HG03039 (cell line): Measurements from ENCODE around the gene DEGS2.

ENCODE experiments used
- ATAC-seq: cut with Tn5 transposase; IDR thresholded peaks from one replicate; pipeline ENCODE4 v1.9.1; 2021; ENCODE audit warnings: mild to moderate bottlenecking, moderate library complexity; ENCODE audit not compliant: unreplicated experiment

Gene DEGS2

GRCh38 chr14:100116134-100116533 lies 43.3 kb downstream of the DEGS2 start:
- ATAC-seq: no peak

- ATAC-seq: no peak
Measured at GRCh38 chr14:100115726-100116125, 43.7 kb downstream of the DEGS2 start.

- no peak for ATAC-seq
Measured at GRCh38 chr14:100115236-100115635, 44.2 kb downstream of the DEGS2 start.

GRCh38 chr14:100114109-100114765 lies 45.2 kb downstream of the DEGS2 start:
- no peak for ATAC-seq

GRCh38 chr14:100111931-100112704 lies 47.3 kb downstream of the DEGS2 start:
- no peak for ATAC-seq

- no peak for ATAC-seq
Measured at GRCh38 chr14:100110816-100111215, 48.6 kb downstream of the DEGS2 start.

- ATAC-seq: no peak
Measured at GRCh38 chr14:100109594-100109955, 49.9 kb downstream of the DEGS2 start.

- ATAC-seq: no peak
Measured at GRCh38 chr14:100108840-100109593, 50.4 kb downstream of the DEGS2 start.

GRCh38 chr14:100108042-100108825 lies 51.2 kb downstream of the DEGS2 start:
- no peak for ATAC-seq

- no peak for ATAC-seq
Measured at GRCh38 chr14:100107236-100107635, 52.2 kb downstream of the DEGS2 start.

- no peak for ATAC-seq
Measured at GRCh38 chr14:100106250-100107112, 53.0 kb downstream of the DEGS2 start.

- ATAC-seq: no peak
Measured at GRCh38 chr14:100105357-100106169, 53.9 kb downstream of the DEGS2 start.

- no peak for ATAC-seq
Measured at GRCh38 chr14:100104523-100105300, 54.7 kb downstream of the DEGS2 start.

GRCh38 chr14:100104006-100104352 lies 55.5 kb downstream of the DEGS2 start:
- ATAC-seq: no peak

- no peak for ATAC-seq
Measured at GRCh38 chr14:100103250-100104005, 56.0 kb downstream of the DEGS2 start.

GRCh38 chr14:100102156-100102785 lies 57.2 kb downstream of the DEGS2 start:
- no peak for ATAC-seq

GRCh38 chr14:100100032-100100703 lies 59.3 kb downstream of the DEGS2 start:
- no peak for ATAC-seq
